Dendritic cell treated with granulocyte-macrophage colony-stimulating factor and Interleukin-4, amounts not matched to agents 40 ng/mL and 50 ng/mL, for 4 days (primary cell): ENCODE measurements around the gene IQGAP1.

Experiments used
- H3K27ac Mint-ChIP-seq: one replicate; pipeline ENCODE4 v1.8.0; 2022; ENCODE audit warnings: mild to moderate bottlenecking, mixed read lengths
- H3K27me3 Mint-ChIP-seq: one replicate; pipeline ENCODE4 v1.8.0; 2022; ENCODE audit warnings: mild to moderate bottlenecking, mixed read lengths
- H3K36me3 Mint-ChIP-seq: one replicate; pipeline ENCODE4 v1.8.0; 2022; ENCODE audit warnings: low read depth, mixed read lengths
- H3K4me1 Mint-ChIP-seq: one replicate; pipeline ENCODE4 v1.8.0; 2022; ENCODE audit warnings: low read depth, mixed read lengths
- H3K4me3 Mint-ChIP-seq: one replicate; pipeline ENCODE4 v1.8.0; 2022; ENCODE audit warnings: mild to moderate bottlenecking, moderate library complexity, mixed read lengths
- H3K9me3 Mint-ChIP-seq: one replicate; pipeline ENCODE4 v1.8.0; 2022; ENCODE audit warnings: mixed read lengths
- intact Hi-C: fragments of 100-400 bp; cut with micrococcal nuclease; formaldehyde crosslinking; loops from one replicate; pipeline ENCODE4 v1.15.0; 2022

The IQGAP1 gene

GRCh38 chr15:90386221-90386620 lies 1.8 kb upstream of the IQGAP1 start:
- Mint-ChIP-seq H3K27ac (peak overlapping the region; percentile 99), H3K36me3 (peaks cover 33% of the 10 kb centered on the region), H3K9me3 (no peaks in the 10 kb centered on the region), H3K4me1 (peaks cover 43% of the 10 kb centered on the region), H3K4me3 (no peak overlapping the region), H3K27me3 (no peaks in the 10 kb centered on the region)
- intact Hi-C loops, result loop anchor here (5.0 kb wide), 1 partner anchor 34 kb away; the partner anchor contains the start of gene ZNF774

GRCh38 chr15:90388462-90389380 lies 679 bp downstream of the IQGAP1 start:
- no peaks in the 10 kb centered on the region for H3K27me3 Mint-ChIP-seq
- peak overlapping the region; percentile 91 for H3K4me3 Mint-ChIP-seq
- H3K9me3 Mint-ChIP-seq, result no peaks in the 10 kb centered on the region
- peak overlapping the region; percentile 99 for H3K27ac Mint-ChIP-seq
- intact Hi-C loops, result loop anchor here (1.0 to 5.0 kb wide), 3 partner anchors 13 to 36 kb away; partner anchors contain the start of gene ZNF774
- peaks cover 58% of the 10 kb centered on the region for H3K36me3 Mint-ChIP-seq
- H3K4me1 Mint-ChIP-seq, result peaks cover 62% of the 10 kb centered on the region

- H3K4me3 Mint-ChIP-seq, result peak overlapping the region; percentile 91
- H3K27ac Mint-ChIP-seq, result peak overlapping the region; percentile 99
- H3K36me3 Mint-ChIP-seq, result peaks cover 66% of the 10 kb centered on the region
- H3K27me3 Mint-ChIP-seq, result no peaks in the 10 kb centered on the region
- peaks cover 70% of the 10 kb centered on the region for H3K4me1 Mint-ChIP-seq
- no peaks in the 10 kb centered on the region for H3K9me3 Mint-ChIP-seq
- intact Hi-C loops, result loop anchor here (5.0 kb wide), 1 partner anchor 37 kb away; the partner anchor contains the start of gene ZNF774
Measured at GRCh38 chr15:90389513-90389912, 1.5 kb downstream of the IQGAP1 start.

- intact Hi-C loops, result no loop called here
- Mint-ChIP-seq H3K36me3 (peaks cover 100% of the 10 kb centered on the region), H3K9me3 (no peaks in the 10 kb centered on the region), H3K4me1 (peaks cover 81% of the 10 kb centered on the region), H3K27ac (peak overlapping the region; percentile 67), H3K4me3 (peak overlapping the region; percentile 30), H3K27me3 (no peaks in the 10 kb centered on the region)
Measured at GRCh38 chr15:90393040-90393439, 5.0 kb downstream of the IQGAP1 start.

- Mint-ChIP-seq H3K4me3 (no peak overlapping the region), H3K27ac (peak overlapping the region; percentile 67), H3K36me3 (peaks cover 91% of the 10 kb centered on the region), H3K27me3 (no peaks in the 10 kb centered on the region), H3K4me1 (peaks cover 80% of the 10 kb centered on the region), H3K9me3 (no peaks in the 10 kb centered on the region)
- intact Hi-C loops, result no loop called here
Measured at GRCh38 chr15:90394074-90394473, 6.0 kb downstream of the IQGAP1 start.

GRCh38 chr15:90394748-90395442 lies 6.9 kb downstream of the IQGAP1 start:
- Mint-ChIP-seq H3K27ac (peak overlapping the region; percentile 67), H3K4me3 (peak overlapping the region; percentile 14), H3K27me3 (no peaks in the 10 kb centered on the region), H3K4me1 (peaks cover 74% of the 10 kb centered on the region), H3K9me3 (no peaks in the 10 kb centered on the region), H3K36me3 (peaks cover 84% of the 10 kb centered on the region)
- intact Hi-C loops, result no loop called here

GRCh38 chr15:90396321-90396720 lies 8.3 kb downstream of the IQGAP1 start:
- H3K36me3 Mint-ChIP-seq, result peaks cover 77% of the 10 kb centered on the region
- no peaks in the 10 kb centered on the region for H3K9me3 Mint-ChIP-seq
- peak overlapping the region; percentile 66 for H3K27ac Mint-ChIP-seq
- intact Hi-C loops, result no loop called here
- peaks cover 74% of the 10 kb centered on the region for H3K4me1 Mint-ChIP-seq
- H3K27me3 Mint-ChIP-seq, result no peaks in the 10 kb centered on the region
- H3K4me3 Mint-ChIP-seq, result no peak overlapping the region

GRCh38 chr15:90400005-90400758 lies 12.1 kb downstream of the IQGAP1 start:
- Mint-ChIP-seq H3K4me3 (peak overlapping the region; percentile 70), H3K27me3 (no peaks in the 10 kb centered on the region), H3K4me1 (peaks cover 69% of the 10 kb centered on the region), H3K36me3 (peaks cover 67% of the 10 kb centered on the region), H3K9me3 (no peaks in the 10 kb centered on the region), H3K27ac (peak overlapping the region; percentile 96)
- intact Hi-C loops, result no loop called here

- Mint-ChIP-seq H3K27me3 (no peaks in the 10 kb centered on the region), H3K4me1 (peaks cover 69% of the 10 kb centered on the region), H3K36me3 (peaks cover 61% of the 10 kb centered on the region), H3K4me3 (peak overlapping the region; percentile 70), H3K9me3 (no peaks in the 10 kb centered on the region), H3K27ac (peak overlapping the region; percentile 96)
- intact Hi-C loops, result loop anchor here (1.0 kb wide), 1 partner anchor 13 kb away; the partner anchor contains the start of gene IQGAP1
Measured at GRCh38 chr15:90400759-90401314, 12.8 kb downstream of the IQGAP1 start.

GRCh38 chr15:90401495-90401894 lies 13.5 kb downstream of the IQGAP1 start:
- Mint-ChIP-seq H3K9me3 (no peaks in the 10 kb centered on the region), H3K27me3 (no peaks in the 10 kb centered on the region), H3K27ac (peak overlapping the region; percentile 96), H3K4me1 (peaks cover 70% of the 10 kb centered on the region), H3K4me3 (peak overlapping the region; percentile 70), H3K36me3 (peaks cover 60% of the 10 kb centered on the region)
- intact Hi-C loops, result loop anchor here (1.0 kb wide), 1 partner anchor 13 kb away; the partner anchor contains the start of gene IQGAP1

- H3K36me3 Mint-ChIP-seq, result peaks cover 59% of the 10 kb centered on the region
- peak overlapping the region; percentile 70 for H3K4me3 Mint-ChIP-seq
- intact Hi-C loops, result no loop called here
- no peaks in the 10 kb centered on the region for H3K9me3 Mint-ChIP-seq
- H3K27me3 Mint-ChIP-seq, result no peaks in the 10 kb centered on the region
- H3K4me1 Mint-ChIP-seq, result peaks cover 77% of the 10 kb centered on the region
- H3K27ac Mint-ChIP-seq, result peak overlapping the region; percentile 96
Measured at GRCh38 chr15:90402223-90402622, 14.2 kb downstream of the IQGAP1 start.

GRCh38 chr15:90402767-90403166 lies 14.7 kb downstream of the IQGAP1 start:
- Mint-ChIP-seq H3K4me1 (peaks cover 78% of the 10 kb centered on the region), H3K4me3 (peak overlapping the region; percentile 70), H3K36me3 (peaks cover 55% of the 10 kb centered on the region), H3K9me3 (no peaks in the 10 kb centered on the region), H3K27ac (peak overlapping the region; percentile 96), H3K27me3 (no peaks in the 10 kb centered on the region)
- intact Hi-C loops, result no loop called here

GRCh38 chr15:90405055-90405607 lies 17.1 kb downstream of the IQGAP1 start:
- Mint-ChIP-seq H3K9me3 (peaks cover 9% of the 10 kb centered on the region), H3K36me3 (peaks cover 71% of the 10 kb centered on the region)

More at GRCh38 chr15:90405055-90405607, 17.1 kb downstream of the IQGAP1 start:
- H3K27me3 Mint-ChIP-seq, result no peaks in the 10 kb centered on the region
- H3K4me1 Mint-ChIP-seq, result peaks cover 93% of the 10 kb centered on the region
- intact Hi-C loops, result no loop called here
- no peak overlapping the region for H3K4me3 Mint-ChIP-seq
- peak overlapping the region; percentile 57 for H3K27ac Mint-ChIP-seq
